SK-N-SH treated with all-trans-retinoic acid at 6 μM for 48 hours (cell line): Measurements from ENCODE around the gene RAB9B.

Experiments
- ATAC-seq: fragments of 200-7000 bp; cut with Tn5 transposase; 3 replicates; pipeline ENCODE4 v1.9.1; 2020; ENCODE audit warnings: mild to moderate bottlenecking, moderate library complexity
- ARNTL ChIP-seq: fragments of 450-650 bp; formaldehyde crosslinking; IDR thresholded peaks from 2 replicates; pipeline ENCODE4 v1.5.0; 2020; ENCODE audit warnings: low read depth, mild to moderate bottlenecking, moderate library complexity, borderline replicate concordance
- BACH2 ChIP-seq: fragments of 250-450 bp; sonication (Bioruptor Pico); IDR thresholded peaks from 2 replicates; pipeline ENCODE4 v1.9.0; 2021; ENCODE audit warnings: mild to moderate bottlenecking, borderline replicate concordance
- CREB5 ChIP-seq: fragments of 250-450 bp; sonication (Bioruptor Pico); IDR thresholded peaks from 2 replicates; pipeline ENCODE4 v1.5.1; 2020; ENCODE audit warnings: low read depth, mild to moderate bottlenecking, moderate library complexity
- CSDC2 ChIP-seq: fragments of 250-450 bp; sonication (Bioruptor Pico); IDR thresholded peaks from 2 replicates; pipeline ENCODE4 v1.5.0; 2020; ENCODE audit warnings: mild to moderate bottlenecking, moderate library complexity
- CSRNP3 ChIP-seq: fragments of 250-450 bp; sonication (Bioruptor Pico); IDR thresholded peaks from 2 replicates; pipeline ENCODE4 v1.5.1; 2021; ENCODE audit warnings: mild to moderate bottlenecking, moderate library complexity
- ESRRG ChIP-seq: fragments of 250-450 bp; sonication (Bioruptor Pico); IDR thresholded peaks from 2 replicates; pipeline ENCODE4 v1.6.1; 2021; ENCODE audit warnings: mild to moderate bottlenecking
- GLIS3 ChIP-seq: fragments of 250-450 bp; sonication (Bioruptor Pico); IDR thresholded peaks from 2 replicates; pipeline ENCODE4 v1.5.0; 2020; ENCODE audit warnings: mild to moderate bottlenecking, moderate library complexity
- OSR1 ChIP-seq: fragments of 250-450 bp; sonication (Bioruptor Pico); IDR thresholded peaks from 2 replicates; pipeline ENCODE4 v1.8.0; 2022; ENCODE audit warnings: moderate library complexity, mild to moderate bottlenecking, inconsistent platforms
- PATZ1 ChIP-seq: fragments of 250-450 bp; sonication (Bioruptor Pico); IDR thresholded peaks from 2 replicates; pipeline ENCODE4 v1.8.0; 2020; ENCODE audit warnings: mild to moderate bottlenecking, moderate library complexity, borderline replicate concordance
- POU6F1 ChIP-seq: fragments of 250-450 bp; sonication (Bioruptor Pico); IDR thresholded peaks from 2 replicates; pipeline ENCODE4 v1.8.0; 2021; ENCODE audit warnings: low read depth, mild to moderate bottlenecking, moderate library complexity, borderline replicate concordance
- RARB ChIP-seq: fragments of 250-450 bp; sonication (Bioruptor Pico); IDR thresholded peaks from 2 replicates; pipeline ENCODE4 v1.8.0; 2021; ENCODE audit warnings: mild to moderate bottlenecking, moderate library complexity
- SNAI2 ChIP-seq: fragments of 250-450 bp; sonication (Bioruptor Pico); IDR thresholded peaks from 2 replicates; pipeline ENCODE4 v1.5.0; 2020; ENCODE audit warnings: mild to moderate bottlenecking, moderate library complexity
- TCF4 ChIP-seq: fragments of 250-450 bp; sonication (Bioruptor Pico); IDR thresholded peaks from 2 replicates; pipeline ENCODE4 v1.8.0; 2021; ENCODE audit warnings: mild to moderate bottlenecking, moderate library complexity, borderline replicate concordance
- TOX ChIP-seq: fragments of 250-450 bp; sonication (Bioruptor Pico); IDR thresholded peaks from 2 replicates; pipeline ENCODE4 v1.8.0; 2021; ENCODE audit warnings: mild to moderate bottlenecking, moderate library complexity, borderline replicate concordance
- TSHZ2 ChIP-seq: fragments of 250-450 bp; sonication (Bioruptor Pico); IDR thresholded peaks from 2 replicates; pipeline ENCODE4 v1.5.0; 2020; ENCODE audit warnings: mild to moderate bottlenecking, moderate library complexity
- ZFP3 ChIP-seq: fragments of 250-450 bp; sonication (Bioruptor Pico); IDR thresholded peaks from 2 replicates; pipeline ENCODE4 v1.5.0; 2020; ENCODE audit warnings: mild to moderate bottlenecking, moderate library complexity
- ZNF565 ChIP-seq: fragments of 450-650 bp; formaldehyde crosslinking; conservative IDR thresholded peaks from 2 replicates; pipeline ENCODE4 v1.5.0; 2020; ENCODE audit warnings: low read depth, mild to moderate bottlenecking, moderate library complexity
- ZNF70 ChIP-seq: fragments of 450-650 bp; formaldehyde crosslinking; IDR thresholded peaks from 2 replicates; pipeline ENCODE4 v1.5.0; 2020; ENCODE audit warnings: mild to moderate bottlenecking, moderate library complexity
- ZNF8 ChIP-seq: fragments of 450-650 bp; formaldehyde crosslinking; IDR thresholded peaks from 2 replicates; pipeline ENCODE4 v1.5.0; 2020; ENCODE audit warnings: mild to moderate bottlenecking, moderate library complexity

RAB9B gene

DNA sequence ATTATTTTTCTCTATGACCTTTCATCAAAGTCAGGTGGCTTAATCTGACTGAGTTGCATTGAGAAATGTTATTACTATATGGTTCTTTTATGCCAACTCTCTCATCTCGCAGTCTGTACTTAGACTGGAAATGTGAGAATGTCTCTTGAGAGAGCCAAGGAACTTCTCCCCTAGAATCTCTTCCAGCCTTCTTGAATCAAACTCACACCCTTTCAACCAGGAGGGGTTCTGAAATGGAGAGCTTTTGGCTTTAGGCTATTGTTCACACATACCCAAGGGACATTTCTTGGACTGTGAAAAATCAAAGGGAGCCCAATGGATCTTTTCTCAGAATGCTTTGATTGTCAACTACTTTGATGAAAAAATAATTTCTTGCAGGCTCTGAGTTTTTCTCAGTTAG lies 50.4 kb downstream of the RAB9B start:
- no peak for ATAC-seq

GRCh38 chrX:103781062-103781402 lies 51.0 kb downstream of the RAB9B start:
- no peak for ATAC-seq
- TF ChIP-seq PATZ1 = no peak
- no peak for TF ChIP-seq BACH2 (CRISPR knock-in tag)
- TF ChIP-seq ZNF565 (CRISPR knock-in tag) = no peak
- TF ChIP-seq CSDC2 (CRISPR knock-in tag) = no peak
- no peak for TF ChIP-seq CSRNP3
- TF ChIP-seq ZNF70 = no peak
- no peak for TF ChIP-seq ZFP3 (CRISPR knock-in tag)
- TF ChIP-seq TOX = no peak

More for the DNA sequence above, 50.4 kb downstream of the RAB9B start:
- TF ChIP-seq CREB5 = no peak
- no peak for TF ChIP-seq TCF4 (CRISPR knock-in tag)
- TF ChIP-seq CSRNP3 = no peak
- TF ChIP-seq TOX = no peak
- TF ChIP-seq ARNTL (CRISPR knock-in tag) = no peak
- no peak for TF ChIP-seq BACH2 (CRISPR knock-in tag)
- TF ChIP-seq OSR1 (CRISPR knock-in tag) = no peak
- TF ChIP-seq SNAI2 (CRISPR knock-in tag) = no peak
- no peak for TF ChIP-seq CSDC2 (CRISPR knock-in tag)
- no peak for TF ChIP-seq ESRRG (CRISPR knock-in tag)
- TF ChIP-seq ZNF70 = no peak
- no peak for TF ChIP-seq RARB (CRISPR knock-in tag)
- TF ChIP-seq ZNF565 (CRISPR knock-in tag) = no peak
- no peak for TF ChIP-seq ZFP3 (CRISPR knock-in tag)
- no peak for TF ChIP-seq ZNF8 (CRISPR knock-in tag)
- no peak for TF ChIP-seq GLIS3 (CRISPR knock-in tag)
- no peak for TF ChIP-seq PATZ1
- no peak for TF ChIP-seq POU6F1
- TF ChIP-seq TSHZ2 = no peak
- TF ChIP-seq, all 23 proteins: peak for 0
